Trophoblast cell (in vitro differentiated cells and primary cell): ENCODE results near the gene MDH1B.

ENCODE experiments used
- DNase-seq, 2 donors: peaks; one replicate each; pipeline ENCODE4 v3.0.0-alpha.2; 2016
- H2AFZ ChIP-seq: 2 replicates; pipeline ENCODE4 v1.6.1; 2013; ENCODE audit warnings: low read length, moderate library complexity, mild to moderate bottlenecking; ENCODE audit not compliant: insufficient read depth, poor library complexity
- H2AK5ac ChIP-seq: 2 replicates; pipeline ENCODE4 v1.6.1; 2013; ENCODE audit warnings: mild to moderate bottlenecking, low read length
- H2BK120ac ChIP-seq: 2 replicates; pipeline ENCODE4 v1.6.1; 2013; ENCODE audit warnings: low read length, mild to moderate bottlenecking, moderate library complexity; ENCODE audit not compliant: insufficient read depth, poor library complexity
- H2BK12ac ChIP-seq: 2 replicates; pipeline ENCODE4 v1.6.1; 2013; ENCODE audit warnings: mild to moderate bottlenecking, low read length, moderate library complexity
- H2BK5ac ChIP-seq: 2 replicates; pipeline ENCODE4 v1.6.1; 2013; ENCODE audit warnings: low read length, low read depth, moderate library complexity, mild to moderate bottlenecking; ENCODE audit not compliant: poor library complexity
- H3K14ac ChIP-seq: 2 replicates; pipeline ENCODE4 v1.6.1; 2013; ENCODE audit warnings: mild to moderate bottlenecking, low read length
- H3K18ac ChIP-seq: 2 replicates; pipeline ENCODE4 v1.6.1; 2013; ENCODE audit warnings: mild to moderate bottlenecking, low read length
- H3K23ac ChIP-seq: 2 replicates; pipeline ENCODE4 v1.6.1; 2013; ENCODE audit warnings: low read length
- H3K27ac ChIP-seq: 2 replicates; pipeline ENCODE4 v1.5.1; 2013; ENCODE audit warnings: low read depth, mild to moderate bottlenecking, inconsistent platforms, low read length, moderate library complexity
- H3K27me3 ChIP-seq: 2 replicates; pipeline ENCODE4 v1.6.1; 2013; ENCODE audit warnings: inconsistent platforms, mild to moderate bottlenecking, low read length, moderate library complexity; ENCODE audit not compliant: insufficient read depth
- H3K36me3 ChIP-seq, 2 experiments: 1 replicate in 1 of 2; 2 replicates in 1 of 2; pipeline ENCODE4 v1.6.1; 2013; ENCODE audit warnings: low read length in 2 of 2, mild to moderate bottlenecking in 2 of 2, moderate library complexity in 1 of 2; ENCODE audit not compliant: insufficient read depth in 2 of 2, control insufficient read depth in 1 of 2
- H3K4ac ChIP-seq: 2 replicates; pipeline ENCODE4 v1.6.1; 2013; ENCODE audit warnings: low read depth, mild to moderate bottlenecking, low read length, moderate library complexity
- H3K4me1 ChIP-seq, 2 experiments: 1 replicate in 1 of 2; 2 replicates in 1 of 2; pipeline ENCODE4 v1.6.1; 2013; ENCODE audit warnings: low read length in 2 of 2, mild to moderate bottlenecking in 2 of 2, moderate library complexity in 1 of 2; ENCODE audit not compliant: insufficient read depth in 2 of 2, control insufficient read depth in 1 of 2
- H3K4me2 ChIP-seq: 2 replicates; pipeline ENCODE4 v1.6.1; 2013; ENCODE audit warnings: inconsistent platforms, mild to moderate bottlenecking, low read length, moderate library complexity
- H3K4me3 ChIP-seq: 2 replicates; pipeline ENCODE4 v1.5.1; 2013; ENCODE audit warnings: mild to moderate bottlenecking, low read depth, low read length, inconsistent platforms
- H3K79me1 ChIP-seq: one replicate; pipeline ENCODE4 v1.6.1; 2013; ENCODE audit warnings: low read length
- H3K79me2 ChIP-seq: 2 replicates; pipeline ENCODE4 v1.6.1; 2013; ENCODE audit warnings: low read length, mild to moderate bottlenecking; ENCODE audit not compliant: control insufficient read depth, insufficient read depth, poor library complexity
- H3K9ac ChIP-seq: 2 replicates; pipeline ENCODE4 v1.6.1; 2013; ENCODE audit warnings: mild to moderate bottlenecking, low read length
- H3K9me3 ChIP-seq: 2 replicates; pipeline ENCODE4 v1.6.1; 2013; ENCODE audit warnings: low read depth, mild to moderate bottlenecking, control low read depth, inconsistent platforms, low read length; ENCODE audit not compliant: insufficient read depth
- H4K12ac ChIP-seq: 2 replicates; pipeline ENCODE4 v1.6.1; 2013; ENCODE audit warnings: low read depth, mild to moderate bottlenecking, low read length, moderate library complexity
- H4K8ac ChIP-seq: 2 replicates; pipeline ENCODE4 v1.6.1; 2013; ENCODE audit warnings: low read depth, mild to moderate bottlenecking, low read length, moderate library complexity
- H4K91ac ChIP-seq: one replicate; pipeline ENCODE4 v1.6.1; 2013; ENCODE audit warnings: low read depth, mild to moderate bottlenecking, low read length, moderate library complexity
- WGBS: extraction: QIAGEN DNeasy Blood & Tissue Kit; methylation state at CpG from one replicate; pipeline ENCODE4 v1.1.7; 2013; ENCODE audit warnings: missing lambda C conversion rate; ENCODE audit not compliant: insufficient read length, insufficient coverage; ENCODE audit errors: extremely low coverage; 5-methylcytosine and 5-hydroxymethylcytosine counted together

The MDH1B gene

GRCh38 chr2:206780671-206781070 lies 15.5 kb upstream of the MDH1B start:
- H3K23ac ChIP-seq = no peak overlapping the region
- no peak overlapping the region for H4K8ac ChIP-seq
- H2BK12ac ChIP-seq = no peak overlapping the region
- DNase-seq = no peak
- no peak overlapping the region for H2AK5ac ChIP-seq
- H4K91ac ChIP-seq = no peak overlapping the region
- no peak overlapping the region for H3K4me3 ChIP-seq
- WGBS = no CpG with 5 or more reads among the region's 2 CpGs
- H4K12ac ChIP-seq = no peak overlapping the region
- no peak overlapping the region for H3K14ac ChIP-seq
- H3K36me3 ChIP-seq = peaks cover 6 to 10% of the 10 kb centered on the region in 2 experiments
- H2BK5ac ChIP-seq = no peak overlapping the region
- no peaks in the 10 kb centered on the region for H3K27me3 ChIP-seq
- no peak overlapping the region for H2AFZ ChIP-seq
- no peaks in the 10 kb centered on the region for H3K79me1 ChIP-seq
- no peaks in the 10 kb centered on the region for H3K79me2 ChIP-seq
- H3K18ac ChIP-seq = no peak overlapping the region
- no peak overlapping the region for H2BK120ac ChIP-seq
- no peaks in the 10 kb centered on the region for H3K4me1 ChIP-seq
- H3K9me3 ChIP-seq = no peaks in the 10 kb centered on the region
- H3K27ac ChIP-seq = no peak overlapping the region
- no peak overlapping the region for H3K4ac ChIP-seq
- no peak overlapping the region for H3K9ac ChIP-seq
- no peak overlapping the region for H3K4me2 ChIP-seq

- Histone ChIP-seq H3K9ac (no peak overlapping the region), H2AK5ac (no peak overlapping the region)
Measured at GRCh38 chr2:206776432-206776831, 11.3 kb upstream of the MDH1B start.

GRCh38 chr2:206774871-206775270 lies 9.7 kb upstream of the MDH1B start:
- no CpG with 5 or more reads among the region's 1 CpG for WGBS
- no peak overlapping the region for H3K9ac ChIP-seq
- no peak overlapping the region for H3K4me3 ChIP-seq
- no peak overlapping the region for H3K18ac ChIP-seq
- no peaks in the 10 kb centered on the region for H3K79me1 ChIP-seq
- H3K27me3 ChIP-seq = no peaks in the 10 kb centered on the region
- H3K4ac ChIP-seq = no peak overlapping the region
- H3K23ac ChIP-seq = no peak overlapping the region
- no peaks in the 10 kb centered on the region for H3K4me1 ChIP-seq
- no peak overlapping the region for H3K27ac ChIP-seq
- H3K79me2 ChIP-seq = no peaks in the 10 kb centered on the region
- no peak overlapping the region for H3K4me2 ChIP-seq
- H3K36me3 ChIP-seq = peaks cover 3 to 8% of the 10 kb centered on the region in 2 experiments
- no peak overlapping the region for H3K14ac ChIP-seq
- H2BK5ac ChIP-seq = no peak overlapping the region
- H3K9me3 ChIP-seq = no peaks in the 10 kb centered on the region
- no peak overlapping the region for H2BK120ac ChIP-seq
- H4K12ac ChIP-seq = no peak overlapping the region
- H2AK5ac ChIP-seq = no peak overlapping the region
- no peak overlapping the region for H2BK12ac ChIP-seq
- no peak overlapping the region for H2AFZ ChIP-seq
- no peak overlapping the region for H4K8ac ChIP-seq
- H4K91ac ChIP-seq = no peak overlapping the region
- no peak for DNase-seq

More at GRCh38 chr2:206776432-206776831, 11.3 kb upstream of the MDH1B start:
- H2BK12ac ChIP-seq = no peak overlapping the region
- H4K12ac ChIP-seq = no peak overlapping the region
- H3K23ac ChIP-seq = no peak overlapping the region
- no peaks in the 10 kb centered on the region for H3K79me1 ChIP-seq
- no peak overlapping the region for H4K8ac ChIP-seq
- H3K9me3 ChIP-seq = no peaks in the 10 kb centered on the region
- H3K4me3 ChIP-seq = no peak overlapping the region
- H2BK5ac ChIP-seq = no peak overlapping the region
- no peak for DNase-seq
- no peak overlapping the region for H3K27ac ChIP-seq
- no peaks in the 10 kb centered on the region for H3K79me2 ChIP-seq
- no peak overlapping the region for H3K4ac ChIP-seq
- H3K4me2 ChIP-seq = no peak overlapping the region
- no peak overlapping the region for H2AFZ ChIP-seq
- peaks cover 3 to 7% of the 10 kb centered on the region in 2 experiments for H3K36me3 ChIP-seq
- H3K18ac ChIP-seq = no peak overlapping the region
- H3K14ac ChIP-seq = no peak overlapping the region
- H2BK120ac ChIP-seq = no peak overlapping the region
- H3K4me1 ChIP-seq = no peaks in the 10 kb centered on the region
- no peak overlapping the region for H4K91ac ChIP-seq
- no peaks in the 10 kb centered on the region for H3K27me3 ChIP-seq

GRCh38 chr2:206766057-206766930 lies 1.2 kb upstream of the MDH1B start:
- Histone ChIP-seq H3K27me3 (no peaks in the 10 kb centered on the region), H4K91ac (no peak overlapping the region), H3K79me1 (peaks cover 4% of the 10 kb centered on the region), H3K4me3 (peak overlapping the region; percentile 83), H3K23ac (no peak overlapping the region), H3K36me3 (peaks cover 2 to 3% of the 10 kb centered on the region in 2 experiments), H2BK12ac (no peak overlapping the region), H3K14ac (no peak overlapping the region), H4K12ac (peak overlapping the region; percentile 21), H2AFZ (peak overlapping the region; percentile 57), H2BK5ac (no peak overlapping the region), H3K4me2 (peak overlapping the region; percentile 91), H4K8ac (peak overlapping the region; percentile 84), H3K9me3 (no peaks in the 10 kb centered on the region), H3K18ac (no peak overlapping the region), H2BK120ac (peak overlapping the region; percentile 40), H3K4ac (no peak overlapping the region), H3K27ac (no peak overlapping the region), H3K9ac (no peak overlapping the region), H2AK5ac (no peak overlapping the region), H3K4me1 (no peaks in the 10 kb centered on the region), H3K79me2 (peaks cover 2% of the 10 kb centered on the region)
- DNase-seq = no peak
- no CpG with 5 or more reads among the region's 12 CpGs for WGBS
